HepG2 (cell line): ENCODE measurements around the gene FGFR3. TPM values are rescaled to one million over a fixed set of nuclear protein-coding genes. Genes with fewer than 3 reads are reported as not detected.

Experiments
- ATF7 ChIP-seq, 2 experiments: fragments of 450-650 bp in 1 of 2; sonication (generic) in 1 of 2; formaldehyde crosslinking in 1 of 2; IDR thresholded peaks; 2 replicates each; pipeline versions ENCODE4 v1.4.0 to v1.6.1; 2016 to 2020; ENCODE audit warnings: antibody characterized with exemption in 1 of 2, mild to moderate bottlenecking in 1 of 2, missing genetic modification reagents in 1 of 2
- CBFB ChIP-seq: sonication (generic); formaldehyde crosslinking; IDR thresholded peaks from 2 replicates; pipeline ENCODE4 v1.4.0; 2020; ENCODE audit warnings: missing genetic modification reagents
- ELF1 ChIP-seq: sonication (generic); formaldehyde crosslinking; IDR thresholded peaks from 2 replicates; pipeline ENCODE4 v1.4.0; 2020; ENCODE audit warnings: missing genetic modification reagents
- ERF ChIP-seq: IDR thresholded peaks from 2 replicates; pipeline ENCODE4 v1.6.1; 2018; ENCODE audit warnings: missing biosample characterization, missing genetic modification reagents
- FOXK2 ChIP-seq: fragments of 450-650 bp; IDR thresholded peaks from 2 replicates; pipeline ENCODE4 v1.6.1; 2016
- FOXO1 ChIP-seq: sonication (generic); formaldehyde crosslinking; IDR thresholded peaks from 2 replicates; pipeline ENCODE4 v1.4.0; 2020; ENCODE audit warnings: missing genetic modification reagents
- HNRNPL ChIP-seq: fragments of 200-400 bp; formaldehyde crosslinking; IDR thresholded peaks from 2 replicates; pipeline ENCODE4 v1.6.1; 2017; ENCODE audit warnings: mild to moderate bottlenecking, low read depth, low read length
- HNRNPUL1 ChIP-seq: fragments of 200-400 bp; formaldehyde crosslinking; IDR thresholded peaks from 2 replicates; pipeline ENCODE4 v1.6.1; 2017; ENCODE audit warnings: low read depth, mild to moderate bottlenecking, low read length, moderate library complexity
- HOXA5 ChIP-seq: sonication (generic); formaldehyde crosslinking; IDR thresholded peaks from 2 replicates; pipeline ENCODE4 v1.4.0; 2020; ENCODE audit warnings: missing genetic modification reagents
- MTA3 ChIP-seq: sonication (generic); formaldehyde crosslinking; IDR thresholded peaks from 2 replicates; pipeline ENCODE4 v1.4.0; 2020; ENCODE audit warnings: missing genetic modification reagents
- RFX5 ChIP-seq: IDR thresholded peaks from 2 replicates; pipeline ENCODE4 v1.6.1; 2011; ENCODE audit warnings: low read depth, low read length, improper control_type of control experiment
- STAG1 ChIP-seq: sonication (generic); formaldehyde crosslinking; IDR thresholded peaks from 2 replicates; pipeline ENCODE4 v1.4.0; 2020; ENCODE audit warnings: missing genetic modification reagents
- THAP11 ChIP-seq: IDR thresholded peaks from 2 replicates; pipeline ENCODE4 v1.6.1; 2016; ENCODE audit warnings: missing biosample characterization, missing genetic modification reagents
- TIGD3 ChIP-seq: sonication (generic); formaldehyde crosslinking; IDR thresholded peaks from 2 replicates; pipeline ENCODE4 v1.5.1; 2020; ENCODE audit warnings: mild to moderate bottlenecking, missing genetic modification reagents, borderline replicate concordance
- ZNF329 ChIP-seq: sonication (generic); formaldehyde crosslinking; IDR thresholded peaks from 2 replicates; pipeline ENCODE4 v1.9.0; 2021; ENCODE audit warnings: low read depth, mild to moderate bottlenecking, missing genetic modification reagents
- ZNF362 ChIP-seq: sonication (generic); formaldehyde crosslinking; IDR thresholded peaks from 2 replicates; pipeline ENCODE4 v1.4.0; 2020; ENCODE audit warnings: missing genetic modification reagents, mild to moderate bottlenecking, borderline replicate concordance
- ZNF546 ChIP-seq: sonication (generic); formaldehyde crosslinking; conservative IDR thresholded peaks from 2 replicates; pipeline ENCODE4 v1.8.1; 2023; ENCODE audit warnings: mild to moderate bottlenecking, missing genetic modification reagents
- ZNF780A ChIP-seq: sonication (generic); formaldehyde crosslinking; IDR thresholded peaks from 2 replicates; pipeline ENCODE4 v1.8.0; 2022; ENCODE audit warnings: mild to moderate bottlenecking, missing genetic modification reagents, moderate library complexity
- polyA plus RNA-seq, 8 experiments: library from polyadenylated mRNA; depleted of rRNA in 3 of 8; stranded (reverse) in 7 of 8; unstranded in 1 of 8; fragments of >200 nt; fragmentation: Illumina TruSeq in 4 of 8; extraction: Trizol in 4 of 8; gene quantifications; 2 replicates each; pipeline versions ENCODE4 v1.2.1 to v1.2.3, GENCODE V29; 2011 to 2016; ENCODE audit warnings: low read depth in 4 of 8, missing spikeins in 1 of 8, mixed read lengths in 1 of 8; ENCODE audit not compliant: insufficient read depth in 1 of 8
- total RNA-seq, 5 experiments: library from RNA; depleted of rRNA; stranded (reverse); fragments of >200 nt; fragmentation: Illumina TruSeq; extraction: Trizol; gene quantifications; 2 replicates each; pipeline ENCODE4 v1.2.3, GENCODE V29; 2016; ENCODE audit warnings: low read depth in 1 of 5
- TF ChIP-seq, protein P1 (sequence below): sonication (generic); formaldehyde crosslinking; IDR thresholded peaks from 2 replicates; pipeline ENCODE4 v1.9.0; 2021; ENCODE audit warnings: missing genetic modification reagents, mild to moderate bottlenecking, borderline replicate concordance
- TF ChIP-seq, protein P2 (sequence below): sonication (generic); formaldehyde crosslinking; IDR thresholded peaks from 2 replicates; pipeline ENCODE4 v1.4.0; 2020; ENCODE audit warnings: mild to moderate bottlenecking, missing genetic modification reagents, borderline replicate concordance
- TF ChIP-seq, protein P3 (sequence below): sonication (generic); formaldehyde crosslinking; IDR thresholded peaks from 2 replicates; pipeline ENCODE4 v1.4.0; 2020; ENCODE audit warnings: missing genetic modification reagents, borderline replicate concordance

The FGFR3 gene
- total and polyA plus RNA-seq, 2 of the 13 experiments (the other 11 are each of a cell fraction or from before 2014, with no cell fraction given), result 103 to 109 TPM

DNA sequence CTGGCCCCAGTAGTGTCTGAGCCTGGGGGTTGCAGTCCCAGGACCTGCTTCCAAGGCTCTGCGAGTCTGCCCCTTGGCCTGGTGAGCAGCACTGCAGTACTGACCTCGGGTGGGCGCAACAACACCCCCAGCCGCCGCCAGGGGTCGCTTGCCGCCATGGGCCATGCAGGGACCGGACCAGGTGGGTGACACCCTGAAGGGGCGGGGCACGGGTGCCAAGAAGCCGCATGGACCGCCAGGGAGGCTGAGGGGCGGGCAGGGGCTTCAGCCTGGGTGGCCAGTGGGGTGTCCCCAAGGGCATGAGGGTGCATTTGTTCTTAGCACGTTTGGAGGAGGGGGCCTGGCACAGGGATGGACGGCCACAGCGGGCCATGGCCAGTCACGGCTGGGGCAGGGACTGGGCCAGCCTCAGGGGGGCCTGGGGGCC is 46.8 kb upstream of the FGFR3 start (continued):
- TF ChIP-seq, protein P1, sequence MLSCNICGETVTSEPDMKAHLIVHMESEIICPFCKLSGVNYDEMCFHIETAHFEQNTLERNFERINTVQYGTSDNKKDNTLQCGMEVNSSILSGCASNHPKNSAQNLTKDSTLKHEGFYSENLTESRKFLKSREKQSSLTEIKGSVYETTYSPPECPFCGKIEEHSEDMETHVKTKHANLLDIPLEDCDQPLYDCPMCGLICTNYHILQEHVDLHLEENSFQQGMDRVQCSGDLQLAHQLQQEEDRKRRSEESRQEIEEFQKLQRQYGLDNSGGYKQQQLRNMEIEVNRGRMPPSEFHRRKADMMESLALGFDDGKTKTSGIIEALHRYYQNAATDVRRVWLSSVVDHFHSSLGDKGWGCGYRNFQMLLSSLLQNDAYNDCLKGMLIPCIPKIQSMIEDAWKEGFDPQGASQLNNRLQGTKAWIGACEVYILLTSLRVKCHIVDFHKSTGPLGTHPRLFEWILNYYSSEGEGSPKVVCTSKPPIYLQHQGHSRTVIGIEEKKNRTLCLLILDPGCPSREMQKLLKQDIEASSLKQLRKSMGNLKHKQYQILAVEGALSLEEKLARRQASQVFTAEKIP (CRISPR knock-in tag), result no peak
- TF ChIP-seq HOXA5 (CRISPR knock-in tag) (no peak), ZNF329 (no peak), ZNF546 (CRISPR knock-in tag) (no peak), TIGD3 (no peak), CBFB (CRISPR knock-in tag) (0 out of 2 replicates have a peak, but pooled peaks have one; percentile 21), ZNF780A (CRISPR knock-in tag) (no peak), THAP11 (CRISPR knock-in tag) (peak; percentile 52; the same call in 1 of the 2 replicates), STAG1 (peak; percentile 92), FOXK2 (no peak), MTA3 (CRISPR knock-in tag) (no peak), HNRNPUL1 (no peak), RFX5 (no peak), FOXO1 (CRISPR knock-in tag) (peak; percentile 63; the same call in 1 of the 2 replicates), ATF7 (IDR thresholded peaks at IDR 0.05) (no peak), ATF7 (CRISPR knock-in tag; IDR thresholded peaks at IDR 0.05) (no peak), ERF (CRISPR knock-in tag) (peak; percentile 64), HNRNPL (peak; percentile 95), ELF1 (no peak), ZNF362 (CRISPR knock-in tag) (no peak)
- TF ChIP-seq, protein P2, sequence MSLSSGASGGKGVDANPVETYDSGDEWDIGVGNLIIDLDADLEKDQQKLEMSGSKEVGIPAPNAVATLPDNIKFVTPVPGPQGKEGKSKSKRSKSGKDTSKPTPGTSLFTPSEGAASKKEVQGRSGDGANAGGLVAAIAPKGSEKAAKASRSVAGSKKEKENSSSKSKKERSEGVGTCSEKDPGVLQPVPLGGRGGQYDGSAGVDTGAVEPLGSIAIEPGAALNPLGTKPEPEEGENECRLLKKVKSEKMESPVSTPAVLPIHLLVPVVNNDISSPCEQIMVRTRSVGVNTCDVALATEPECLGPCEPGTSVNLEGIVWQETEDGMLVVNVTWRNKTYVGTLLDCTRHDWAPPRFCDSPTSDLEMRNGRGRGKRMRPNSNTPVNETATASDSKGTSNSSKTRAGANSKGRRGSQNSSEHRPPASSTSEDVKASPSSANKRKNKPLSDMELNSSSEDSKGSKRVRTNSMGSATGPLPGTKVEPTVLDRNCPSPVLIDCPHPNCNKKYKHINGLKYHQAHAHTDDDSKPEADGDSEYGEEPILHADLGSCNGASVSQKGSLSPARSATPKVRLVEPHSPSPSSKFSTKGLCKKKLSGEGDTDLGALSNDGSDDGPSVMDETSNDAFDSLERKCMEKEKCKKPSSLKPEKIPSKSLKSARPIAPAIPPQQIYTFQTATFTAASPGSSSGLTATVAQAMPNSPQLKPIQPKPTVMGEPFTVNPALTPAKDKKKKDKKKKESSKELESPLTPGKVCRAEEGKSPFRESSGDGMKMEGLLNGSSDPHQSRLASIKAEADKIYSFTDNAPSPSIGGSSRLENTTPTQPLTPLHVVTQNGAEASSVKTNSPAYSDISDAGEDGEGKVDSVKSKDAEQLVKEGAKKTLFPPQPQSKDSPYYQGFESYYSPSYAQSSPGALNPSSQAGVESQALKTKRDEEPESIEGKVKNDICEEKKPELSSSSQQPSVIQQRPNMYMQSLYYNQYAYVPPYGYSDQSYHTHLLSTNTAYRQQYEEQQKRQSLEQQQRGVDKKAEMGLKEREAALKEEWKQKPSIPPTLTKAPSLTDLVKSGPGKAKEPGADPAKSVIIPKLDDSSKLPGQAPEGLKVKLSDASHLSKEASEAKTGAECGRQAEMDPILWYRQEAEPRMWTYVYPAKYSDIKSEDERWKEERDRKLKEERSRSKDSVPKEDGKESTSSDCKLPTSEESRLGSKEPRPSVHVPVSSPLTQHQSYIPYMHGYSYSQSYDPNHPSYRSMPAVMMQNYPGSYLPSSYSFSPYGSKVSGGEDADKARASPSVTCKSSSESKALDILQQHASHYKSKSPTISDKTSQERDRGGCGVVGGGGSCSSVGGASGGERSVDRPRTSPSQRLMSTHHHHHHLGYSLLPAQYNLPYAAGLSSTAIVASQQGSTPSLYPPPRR (CRISPR knock-in tag), result no peak
- TF ChIP-seq, protein P3, sequence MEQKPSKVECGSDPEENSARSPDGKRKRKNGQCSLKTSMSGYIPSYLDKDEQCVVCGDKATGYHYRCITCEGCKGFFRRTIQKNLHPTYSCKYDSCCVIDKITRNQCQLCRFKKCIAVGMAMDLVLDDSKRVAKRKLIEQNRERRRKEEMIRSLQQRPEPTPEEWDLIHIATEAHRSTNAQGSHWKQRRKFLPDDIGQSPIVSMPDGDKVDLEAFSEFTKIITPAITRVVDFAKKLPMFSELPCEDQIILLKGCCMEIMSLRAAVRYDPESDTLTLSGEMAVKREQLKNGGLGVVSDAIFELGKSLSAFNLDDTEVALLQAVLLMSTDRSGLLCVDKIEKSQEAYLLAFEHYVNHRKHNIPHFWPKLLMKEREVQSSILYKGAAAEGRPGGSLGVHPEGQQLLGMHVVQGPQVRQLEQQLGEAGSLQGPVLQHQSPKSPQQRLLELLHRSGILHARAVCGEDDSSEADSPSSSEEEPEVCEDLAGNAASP, result peak; percentile 43; the same call in 1 of the 2 replicates
